Renal cortical epithelial cell (primary cell): ENCODE measurements around the gene COL2A1. TPM values are rescaled to one million over a fixed set of nuclear protein-coding genes. Genes with fewer than 3 reads are reported as not detected.

Source experiments
- DNase-seq: peaks from one replicate; pipeline ENCODE4 v3.0.0-alpha.2; 2011; ENCODE audit warnings: low read depth
- total RNA-seq: library from RNA; depleted of rRNA; stranded (reverse); fragments of >200 nt; gene quantifications from 2 replicates; pipeline ENCODE4 v1.2.3, GENCODE V29; 2014

The COL2A1 gene
- total RNA-seq, 1 donor from 2014 or later: not detected

DNA sequence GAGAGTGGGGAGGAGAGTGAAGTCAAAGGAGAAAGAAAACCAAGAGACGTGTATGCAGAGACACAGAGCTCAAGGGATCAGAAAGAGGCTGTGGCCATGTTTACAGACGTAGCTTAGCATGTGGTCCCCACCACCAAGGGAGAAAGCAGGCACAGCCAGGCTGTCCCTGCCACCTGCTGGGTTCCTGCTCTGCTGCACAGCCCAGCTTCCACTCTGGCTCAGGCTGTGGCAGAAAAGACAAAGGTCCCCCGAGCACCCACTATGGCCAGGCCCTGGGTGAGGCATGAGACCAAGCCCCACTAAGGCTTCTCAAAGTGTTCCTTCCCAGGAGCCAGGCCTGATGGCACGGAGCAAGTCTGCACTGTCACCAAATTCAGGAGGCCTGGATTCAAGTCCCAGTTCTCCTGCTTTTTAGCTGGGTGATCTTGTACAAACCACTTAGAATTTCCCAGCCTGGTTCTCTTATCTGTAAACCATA lies 25.9 kb upstream of the COL2A1 start:
- no peak for DNase-seq

DNA sequence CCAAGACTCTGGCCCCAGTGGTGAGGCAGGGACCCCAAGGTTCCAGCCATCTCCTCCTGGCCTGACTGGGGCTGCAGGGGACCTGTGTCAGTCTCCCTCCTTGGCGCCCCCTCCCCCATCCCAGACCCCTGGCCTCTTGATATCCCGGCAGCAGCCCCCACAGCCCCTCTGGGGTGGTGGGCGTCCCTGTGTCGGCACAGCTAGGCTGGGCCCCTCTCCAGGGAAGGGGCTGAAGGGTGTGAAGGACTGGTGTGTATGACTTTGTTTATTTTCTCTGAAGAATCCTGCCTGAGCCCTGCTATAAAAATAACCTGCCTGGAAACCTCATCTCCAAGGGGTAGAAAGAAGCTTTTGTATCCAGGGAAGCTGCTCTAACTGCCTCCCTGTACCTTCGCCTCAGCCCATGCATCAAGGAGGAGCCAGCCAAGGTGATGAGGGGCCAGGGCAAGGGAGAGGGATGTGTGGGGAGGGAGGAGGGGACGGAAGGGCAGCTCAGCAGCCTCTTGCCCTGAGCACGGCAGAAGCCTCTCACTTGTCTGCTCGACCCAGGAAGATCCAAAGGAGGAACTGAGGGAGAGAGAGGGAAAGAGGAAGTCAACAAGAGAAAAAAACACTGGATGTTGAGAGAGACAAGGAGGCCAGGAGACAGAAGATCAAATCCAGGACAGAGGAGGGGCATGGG lies 25.4 kb upstream of the COL2A1 start:
- no peak for DNase-seq

DNA sequence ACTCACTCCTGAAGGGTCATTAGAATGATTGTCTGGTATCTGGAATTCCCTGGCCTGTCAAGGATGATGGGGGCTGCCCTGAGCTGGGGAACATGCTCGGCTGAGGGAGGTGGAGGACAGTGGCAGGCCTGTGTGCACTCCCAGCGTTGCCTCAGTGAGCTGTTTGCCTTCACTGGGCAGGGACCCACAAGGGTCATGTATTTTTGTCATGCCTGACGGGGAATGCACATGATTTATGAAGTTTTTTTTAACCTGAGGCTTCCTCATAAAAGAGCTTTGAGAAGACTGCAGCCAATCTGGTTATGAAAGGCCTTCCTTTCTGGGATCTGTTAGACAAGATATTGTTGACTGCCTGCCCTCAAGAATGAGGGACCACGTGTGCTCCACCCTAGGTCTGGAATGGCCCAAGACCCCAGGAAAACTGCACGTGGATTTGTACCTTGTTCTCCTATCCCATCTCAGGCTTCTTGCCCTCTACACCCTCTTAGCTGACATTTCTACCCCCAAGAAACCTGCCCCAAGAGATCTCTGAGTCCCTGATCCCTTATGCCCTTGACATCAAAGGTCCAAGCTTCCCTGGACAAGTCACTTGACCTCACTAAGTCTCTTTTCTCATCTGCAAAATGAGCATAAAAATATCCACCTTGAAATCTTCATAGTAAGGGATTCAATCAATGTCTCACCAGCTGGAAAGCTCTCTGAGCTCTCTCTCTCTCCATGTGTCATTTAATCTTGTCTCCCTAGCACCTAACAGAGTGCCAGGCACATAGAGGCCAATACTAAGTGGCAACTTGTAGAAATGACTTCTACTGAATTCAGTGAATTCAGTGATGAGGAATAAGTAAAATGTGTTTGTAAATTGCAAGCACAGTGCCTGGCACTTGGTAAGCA lies 24.5 kb upstream of the COL2A1 start:
- DNase-seq: no peak

DNA sequence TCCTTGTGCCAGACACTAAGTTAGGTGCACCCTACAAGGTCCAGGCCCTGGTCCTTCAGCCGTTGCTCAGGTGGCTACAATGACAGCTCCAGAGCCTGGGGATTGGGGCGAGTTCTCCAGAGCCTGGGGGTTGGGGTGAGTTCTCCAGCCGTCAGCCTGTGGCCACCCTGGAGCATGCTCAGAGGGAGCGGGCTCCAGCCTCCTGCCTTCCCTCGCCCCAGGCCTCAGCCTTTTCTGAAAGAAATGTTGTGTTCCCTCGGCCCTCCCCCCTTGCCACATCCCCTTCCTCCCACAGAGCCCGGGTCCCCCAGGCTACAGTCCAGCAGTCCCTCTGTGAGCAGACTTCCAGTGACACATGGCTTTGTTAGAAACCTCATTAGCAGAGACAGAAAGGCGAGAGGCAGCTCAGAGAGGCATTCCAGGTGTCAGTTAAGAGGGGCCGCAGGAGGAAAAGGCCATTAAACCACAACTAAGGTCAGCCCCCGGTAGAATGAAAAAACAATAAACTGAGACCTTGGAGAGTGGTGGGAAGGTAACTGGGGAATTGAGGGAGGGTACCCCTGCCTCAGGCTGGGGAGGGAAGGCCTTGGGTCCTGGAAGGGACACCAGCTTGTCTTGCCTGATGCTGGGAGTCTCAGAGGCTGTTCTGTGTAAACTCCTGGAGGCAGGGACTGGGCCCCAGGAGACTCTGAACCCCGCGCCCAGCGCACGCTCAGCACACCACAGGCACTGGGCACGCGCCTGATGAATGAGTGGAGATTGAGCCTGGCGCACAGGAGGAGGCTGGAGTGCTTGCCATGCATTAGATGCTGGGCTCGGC lies 23.1 kb upstream of the COL2A1 start:
- no peak for DNase-seq

DNA sequence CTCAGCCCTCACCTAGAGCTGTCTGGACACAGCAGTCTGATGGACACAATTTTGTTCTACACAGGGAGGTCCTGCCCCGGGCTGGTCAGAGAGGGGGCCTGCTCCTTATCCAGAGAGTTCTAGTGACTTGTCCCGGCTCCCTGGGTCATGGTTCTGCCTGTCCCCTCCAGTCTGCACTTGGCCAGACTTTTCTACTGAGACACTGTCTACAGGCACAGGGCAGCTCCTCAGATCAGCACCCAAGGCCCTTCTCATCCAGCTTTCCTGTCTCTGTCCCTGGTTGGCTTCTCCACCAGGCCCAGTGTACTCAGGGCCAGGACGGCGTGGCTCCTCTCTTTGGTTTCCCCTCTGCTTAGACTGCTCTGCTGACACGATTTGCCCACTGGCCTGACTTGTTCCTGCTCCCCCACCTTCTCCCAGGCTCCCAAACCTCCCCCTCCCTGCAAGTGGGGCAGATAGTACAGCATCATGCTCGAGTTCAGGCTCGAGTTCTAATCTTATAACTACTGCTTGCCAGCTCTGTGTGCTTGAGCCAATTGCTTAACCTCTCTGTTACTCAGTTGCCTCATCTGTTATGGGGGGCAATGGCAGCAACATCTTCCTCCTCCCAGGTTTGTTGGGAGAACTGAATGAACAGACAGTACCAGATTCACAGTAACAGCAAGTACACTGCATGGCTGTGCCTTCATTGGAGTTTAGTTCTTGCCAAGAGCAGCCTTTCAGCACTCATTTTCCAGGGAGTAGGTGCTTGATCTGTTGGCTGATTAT lies 22.0 kb upstream of the COL2A1 start:
- no peak for DNase-seq

DNA sequence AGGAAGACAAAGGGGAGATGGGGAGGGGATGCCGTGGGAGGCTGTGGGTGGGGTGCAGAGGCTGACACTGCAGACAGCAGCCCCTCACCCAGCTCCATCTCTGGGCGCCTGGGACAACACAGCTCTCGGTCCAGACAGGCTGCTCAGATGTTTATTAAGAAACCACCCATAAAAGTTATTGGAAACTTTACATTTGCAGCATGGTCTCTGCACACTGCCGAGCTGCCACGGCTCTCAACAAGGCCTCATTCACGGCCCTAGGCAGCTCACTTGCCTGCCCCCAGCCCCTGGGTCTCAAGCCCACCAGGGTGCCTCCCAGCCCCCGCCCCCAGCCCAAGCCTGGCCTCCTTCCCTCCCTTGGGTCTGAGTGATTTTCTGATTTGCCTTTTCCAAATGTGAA lies 21.0 kb upstream of the COL2A1 start:
- DNase-seq: no peak

DNA sequence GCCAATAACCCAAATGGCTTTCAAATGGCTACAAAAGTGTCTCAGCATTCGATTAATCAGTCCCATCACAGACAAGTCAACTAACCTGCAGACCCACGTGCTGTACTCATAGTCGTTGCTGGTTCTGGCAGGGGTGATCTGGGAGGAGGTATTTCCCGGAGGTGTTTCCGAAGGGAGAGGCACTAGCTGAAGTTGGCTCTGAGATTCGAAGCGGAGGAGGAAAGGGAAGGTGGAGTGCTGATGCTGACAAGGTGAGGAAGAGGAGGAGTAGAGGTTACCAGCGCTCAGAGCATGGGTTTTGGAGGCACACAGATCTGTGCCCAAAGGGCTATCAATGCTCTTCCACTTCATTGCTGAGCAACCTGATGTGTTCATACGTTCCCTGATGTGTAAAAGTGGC lies 20.5 kb upstream of the COL2A1 start:
- DNase-seq: no peak

DNA sequence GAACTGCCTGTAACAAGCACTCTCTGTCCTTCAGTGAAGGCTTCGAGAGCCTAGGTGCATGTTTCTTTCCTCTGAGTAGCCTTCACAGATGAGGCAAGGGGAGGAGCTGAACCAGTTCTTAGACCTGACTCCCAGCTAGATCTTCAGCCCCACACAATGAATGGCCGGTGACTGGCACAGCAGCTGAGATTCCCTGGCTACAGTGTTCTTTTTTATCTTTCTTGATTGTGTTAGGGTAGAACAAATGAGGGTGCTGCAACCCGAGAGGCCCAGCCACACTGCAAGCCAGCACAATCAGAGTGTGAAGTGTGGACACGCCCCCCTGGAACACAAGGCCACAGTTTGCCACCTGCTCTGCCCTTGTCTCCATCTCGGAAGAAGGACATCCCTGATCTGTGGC lies 19.1 kb upstream of the COL2A1 start:
- no peak for DNase-seq

DNA sequence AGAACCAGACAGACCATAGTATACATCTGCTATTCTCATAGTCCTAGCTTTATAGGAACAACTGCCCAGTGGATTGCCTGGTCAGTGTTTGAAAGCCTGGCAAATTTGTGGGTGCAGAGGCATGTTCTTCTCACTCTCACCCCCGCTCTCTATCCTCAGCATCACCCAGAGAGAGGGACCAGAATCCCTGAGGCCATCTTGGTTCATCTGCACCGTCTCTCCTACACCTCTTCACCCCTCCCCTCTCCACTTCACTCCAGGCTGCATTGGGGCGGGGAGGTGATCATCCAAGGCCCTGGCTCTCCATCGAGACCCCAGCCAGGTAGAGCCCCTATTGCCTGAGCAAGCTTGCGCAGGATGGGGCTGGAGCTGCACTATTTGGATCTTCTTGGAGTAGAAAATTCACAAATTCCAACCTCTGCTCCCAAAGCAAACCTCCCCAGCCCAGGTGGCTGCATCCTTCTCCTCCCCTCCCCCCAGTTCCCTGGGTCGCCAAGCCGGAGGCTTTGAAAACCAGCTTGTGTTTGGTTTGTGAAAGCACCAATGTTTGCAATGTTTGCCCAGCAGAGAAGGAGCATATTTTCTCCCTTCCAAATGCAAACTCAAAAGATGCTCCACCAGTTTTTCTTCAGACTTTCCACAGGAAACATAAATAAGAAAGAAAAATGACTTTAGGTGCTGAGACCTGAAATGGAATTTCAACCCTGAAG lies 18.6 kb upstream of the COL2A1 start:
- no peak for DNase-seq

DNA sequence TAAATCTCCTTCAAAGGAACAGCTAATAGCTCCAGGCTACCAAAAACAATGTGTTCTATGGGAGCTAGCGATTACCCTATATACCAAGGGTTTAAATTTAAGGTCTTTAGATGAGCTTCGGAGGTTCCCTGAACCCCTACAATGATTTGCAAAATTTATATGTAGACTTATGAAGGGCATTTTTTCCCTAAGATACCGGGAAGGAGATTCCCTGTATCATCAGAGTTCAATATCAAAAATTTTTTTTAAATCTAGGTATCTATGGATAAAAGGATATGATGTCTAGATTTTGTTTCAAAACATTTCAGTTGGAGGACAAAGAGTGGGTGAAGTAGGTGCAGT lies 17.9 kb upstream of the COL2A1 start:
- no peak for DNase-seq

DNA sequence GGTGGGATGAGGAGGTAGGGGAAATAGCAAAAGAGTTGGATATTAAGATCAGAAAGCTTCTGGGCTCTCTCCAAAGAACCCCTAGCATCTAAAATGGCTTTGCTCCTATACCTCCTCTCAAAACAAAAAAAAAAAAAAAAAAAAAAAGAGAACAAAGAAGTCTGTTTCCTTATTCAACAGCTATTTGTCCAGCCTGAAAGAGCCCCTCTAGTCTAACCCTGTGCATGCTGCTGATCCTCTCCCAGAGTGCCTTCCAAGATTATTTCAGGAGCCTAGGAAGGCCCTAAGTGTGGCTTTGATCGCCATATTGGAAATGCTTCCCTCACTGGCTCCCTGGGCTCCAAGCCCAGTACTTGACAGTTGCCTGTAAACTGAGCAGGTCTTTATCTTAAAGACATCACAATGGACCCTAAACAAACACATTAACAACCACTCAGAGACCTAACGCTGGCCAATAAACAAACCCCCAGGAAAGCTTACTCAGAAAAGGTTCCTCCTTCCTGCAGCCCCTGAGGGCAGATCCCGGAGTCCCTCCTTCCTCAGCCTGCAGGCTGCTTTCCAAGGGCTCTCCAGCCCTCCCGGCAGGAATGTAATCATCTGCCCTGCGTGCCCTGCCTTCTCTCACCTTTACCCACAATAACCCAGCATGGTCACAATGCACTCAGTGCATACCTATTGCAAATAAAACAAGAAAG lies 17.4 kb upstream of the COL2A1 start:
- no peak for DNase-seq

DNA sequence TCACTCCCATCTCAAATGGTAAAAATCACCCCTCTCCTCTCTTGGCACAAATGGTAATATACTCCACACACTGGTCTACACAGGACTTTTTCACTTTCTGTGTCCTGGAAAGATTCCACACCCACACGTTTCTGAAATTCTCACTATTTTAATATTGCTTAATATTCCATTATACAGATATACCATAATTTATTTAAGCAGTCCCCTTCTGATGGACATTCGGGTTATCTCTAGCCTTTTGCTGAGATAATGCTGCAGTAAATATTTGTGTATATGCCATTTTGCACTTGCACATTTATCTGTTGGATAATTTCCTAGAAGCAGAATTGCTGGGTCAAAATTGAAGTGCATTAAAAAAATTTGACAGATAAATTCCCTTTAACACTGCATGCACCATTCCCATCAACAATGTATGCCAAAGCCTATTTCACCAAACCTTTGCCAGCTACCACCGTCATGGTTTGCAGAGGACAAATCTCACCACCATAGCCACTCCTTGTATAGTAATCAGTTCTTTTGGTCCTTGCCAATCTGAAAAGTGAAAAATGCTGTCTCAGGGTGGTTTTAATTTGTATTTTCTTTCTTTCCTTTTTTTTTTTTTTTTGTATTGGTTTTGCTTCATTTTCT lies 15.5 kb upstream of the COL2A1 start:
- DNase-seq: no peak

DNA sequence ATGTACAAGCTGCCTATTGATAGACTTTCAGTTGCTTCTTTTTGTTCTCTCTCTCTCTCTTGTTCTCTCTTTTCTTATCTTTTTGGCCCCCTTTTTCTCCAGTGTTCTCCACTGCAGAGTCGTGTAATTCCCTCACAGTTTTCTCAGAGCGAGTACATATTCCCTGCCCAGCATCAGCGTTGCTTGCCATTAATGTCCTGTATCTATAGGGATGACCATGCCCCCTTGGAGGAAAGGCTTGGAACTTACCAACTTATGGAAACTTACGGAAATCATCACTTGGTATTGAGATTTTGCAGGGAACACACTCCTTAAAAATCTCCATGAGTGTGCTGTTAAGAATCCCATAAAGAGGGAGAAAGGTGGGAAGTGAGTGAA lies 14.3 kb upstream of the COL2A1 start:
- no peak for DNase-seq

DNA sequence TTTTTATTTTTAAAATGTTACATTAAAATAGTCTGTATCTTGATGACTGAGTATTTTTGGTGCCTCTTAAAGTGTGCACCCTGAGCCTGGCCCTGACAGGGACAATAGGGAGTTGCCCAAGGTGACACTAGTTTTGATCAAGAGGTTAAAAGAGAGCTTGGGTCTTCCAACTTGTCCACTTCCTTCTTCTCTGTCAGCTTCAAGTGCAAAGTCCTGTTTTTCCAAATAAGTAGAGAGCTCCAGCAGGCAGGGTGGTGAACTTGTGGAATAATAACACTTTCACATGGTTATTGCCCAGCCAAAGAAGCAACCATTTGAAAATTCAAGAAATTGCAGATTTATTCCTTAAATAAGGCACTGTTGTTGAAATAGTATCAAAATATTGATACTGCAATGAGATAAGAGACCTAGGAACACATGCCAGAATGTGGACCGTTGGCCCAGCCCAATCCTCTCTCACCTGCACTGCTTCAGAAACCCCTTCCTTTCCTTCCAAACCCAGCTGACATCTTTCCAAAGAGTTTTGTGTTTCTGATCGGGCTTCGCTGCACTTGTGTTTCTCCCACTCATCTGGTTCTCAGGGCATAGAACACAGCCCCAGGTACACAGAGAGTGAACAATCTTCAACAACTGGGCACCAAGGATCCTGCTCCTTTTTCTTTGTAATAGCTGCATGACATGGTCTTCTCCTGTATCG lies 13.8 kb upstream of the COL2A1 start:
- no peak for DNase-seq

DNA sequence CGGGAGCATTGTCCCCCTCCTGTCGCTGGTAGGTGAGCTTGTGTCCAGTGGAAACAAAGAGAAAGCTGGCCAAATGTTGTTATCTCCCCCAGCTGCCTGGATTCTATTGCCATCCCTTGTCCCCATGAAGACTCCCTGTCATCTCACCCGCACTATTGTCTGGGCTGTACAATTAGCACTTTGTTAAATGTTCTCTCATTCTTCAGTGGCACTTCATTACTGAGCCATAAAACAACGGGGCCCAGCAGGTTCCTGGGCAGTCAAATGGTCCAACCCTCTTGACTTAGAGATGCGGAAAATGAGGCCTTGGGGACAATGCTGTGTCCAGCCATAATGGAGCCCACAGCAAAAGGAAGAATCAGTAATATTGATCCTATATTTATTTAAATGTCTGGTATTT lies 13.2 kb upstream of the COL2A1 start:
- no peak for DNase-seq

DNA sequence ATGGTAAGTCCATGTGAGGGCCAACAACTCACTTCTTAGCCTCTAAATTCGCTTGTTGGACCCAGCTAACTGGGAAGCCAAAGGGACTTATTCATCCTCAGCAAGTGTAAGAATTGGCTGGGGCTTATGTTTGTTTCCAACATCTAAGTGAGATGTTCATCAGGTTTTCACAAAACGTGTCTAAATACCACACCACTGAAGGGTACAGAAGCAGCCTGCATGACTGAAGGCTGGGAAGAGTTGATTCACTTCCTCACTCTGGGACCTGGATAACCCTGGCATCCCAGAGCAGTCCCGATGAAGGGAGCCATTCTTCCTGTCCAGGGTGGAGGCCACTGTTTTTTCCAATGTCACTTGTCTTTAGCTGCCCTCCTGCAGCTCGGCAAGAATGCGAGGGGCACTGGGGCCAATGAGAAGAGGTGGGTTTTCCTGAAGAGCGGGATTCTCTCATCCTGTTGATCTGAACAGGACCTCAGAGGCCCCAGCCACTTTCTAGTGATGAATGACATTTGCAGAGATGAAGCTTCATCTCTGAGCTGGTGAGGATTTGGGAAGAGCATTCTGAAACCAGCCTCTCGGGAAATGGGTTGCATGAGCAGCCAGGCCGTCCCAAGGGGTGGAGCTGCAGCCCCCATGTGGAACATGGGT lies 12.2 kb upstream of the COL2A1 start:
- no peak for DNase-seq

DNA sequence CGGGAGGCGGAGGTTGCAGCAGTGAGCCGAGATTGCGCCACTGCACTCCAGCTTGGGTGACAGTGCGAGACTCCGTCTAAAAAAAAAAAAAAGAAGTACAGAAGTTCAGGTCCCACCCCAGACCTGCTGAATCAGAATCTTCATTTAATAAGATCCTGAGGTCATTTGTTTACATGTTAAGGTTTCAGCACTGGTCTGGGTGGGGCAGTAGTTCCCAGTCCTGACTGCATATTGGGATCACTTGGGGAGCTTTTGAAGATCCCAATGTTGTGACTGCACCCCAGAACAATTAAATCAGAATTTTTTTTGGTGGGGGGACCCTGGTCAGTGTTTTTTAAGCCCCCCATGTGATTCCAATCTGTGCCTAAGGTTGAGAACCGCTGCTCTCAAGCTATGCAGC lies 11.7 kb upstream of the COL2A1 start:
- no peak for DNase-seq

DNA sequence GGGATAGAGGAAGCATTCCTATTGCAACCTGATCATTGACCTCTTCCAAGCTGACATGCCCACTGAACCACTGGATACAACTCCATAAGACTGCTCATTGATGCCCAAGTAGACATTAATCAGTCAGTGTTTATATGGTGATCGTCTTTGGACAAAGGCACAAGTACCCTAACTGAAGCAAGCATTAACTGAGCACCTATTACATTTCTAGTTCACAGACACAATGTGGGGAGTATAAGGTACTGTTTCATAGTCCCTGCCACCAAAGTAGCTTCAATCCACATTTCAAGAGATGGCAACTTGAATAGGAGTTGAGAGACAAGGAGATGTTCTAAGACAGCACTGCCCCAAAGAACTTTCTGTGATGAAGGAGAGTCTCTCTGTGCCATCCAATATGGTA lies 10.9 kb upstream of the COL2A1 start:
- DNase-seq: no peak

DNA sequence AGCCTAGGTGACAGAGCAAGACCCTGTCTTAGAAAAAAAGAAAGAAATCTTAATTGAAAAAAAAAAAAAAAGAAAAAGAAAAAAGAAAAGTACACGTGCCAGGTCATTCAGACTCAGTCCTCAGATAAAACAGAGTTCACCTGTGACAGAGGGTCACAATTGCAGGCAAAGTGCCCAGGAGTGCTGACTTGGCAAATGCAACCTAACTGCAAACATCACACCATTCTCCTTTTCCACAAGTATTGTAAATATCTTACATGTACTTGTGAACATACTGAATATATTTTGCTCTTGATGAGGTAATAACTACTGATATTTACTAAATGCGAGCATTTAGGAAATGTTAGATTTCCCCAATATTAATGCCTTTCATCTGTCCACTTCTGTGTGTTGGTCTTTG lies 9.0 kb upstream of the COL2A1 start:
- DNase-seq: no peak
